Activated gamma-delta T cell treated with anti-CD3 and anti-CD28 coated beads, Interleukin-2, amount 50 U/mL, for 16 hours (primary cell): ENCODE measurements around the gene PBX2.
"Not testable (repeated sequence)": the region's sequence is repeated elsewhere in the genome, so short reads cannot be mapped to it uniquely, and the experiment has no call there.

Experiments used
- DNase-seq: peaks from one replicate; pipeline ENCODE4 v3.0.0-alpha.2; 2020; ENCODE audit warnings: low read depth

Gene PBX2

GRCh38 chr6:32202186-32202585, 12.2 kb upstream of the PBX2 start:
- DNase-seq: no peak

- no peak for DNase-seq
Observed at GRCh38 chr6:32200711-32201475, 10.9 kb upstream of the PBX2 start.

- DNase-seq: no peak
Observed at GRCh38 chr6:32198866-32199265, 8.9 kb upstream of the PBX2 start.

GRCh38 chr6:32198345-32198696, 8.3 kb upstream of the PBX2 start:
- DNase-seq: no peak

GRCh38 chr6:32196682-32197616, 6.9 kb upstream of the PBX2 start:
- no peak for DNase-seq

- no peak for DNase-seq
Observed at GRCh38 chr6:32195902-32196681, 6.1 kb upstream of the PBX2 start.

- DNase-seq: peak; percentile 100
Observed at GRCh38 chr6:32195652-32195901, 5.6 kb upstream of the PBX2 start.

GRCh38 chr6:32194825-32195651, 5.0 kb upstream of the PBX2 start:
- DNase-seq: no peak

GRCh38 chr6:32194388-32194787, 4.4 kb upstream of the PBX2 start:
- DNase-seq: no peak

- not testable (repeated sequence) for DNase-seq
Observed at GRCh38 chr6:32193096-32193495, 3.1 kb upstream of the PBX2 start.

- DNase-seq: no peak
Observed at GRCh38 chr6:32192608-32193039, 2.6 kb upstream of the PBX2 start, which contains the start of gene GPSM3. Gene GPSM3, minus strand, starts transcription at chr6:32192643. Its CDS starts 130 bp downstream, at chr6:32192513.

GRCh38 chr6:32191696-32192607, 1.9 kb upstream of the PBX2 start:
- DNase-seq: no peak

GRCh38 chr6:32190911-32191677, 1.1 kb upstream of the PBX2 start:
- no peak for DNase-seq

GRCh38 chr6:32189742-32190053, 304 bp downstream of the PBX2 start:
- DNase-seq: no peak

- DNase-seq: no peak
Observed at GRCh38 chr6:32189069-32189741, 797 bp downstream of the PBX2 start.

GRCh38 chr6:32188381-32189068, 1.5 kb downstream of the PBX2 start:
- DNase-seq: no peak

- DNase-seq: not testable (repeated sequence)
Observed at GRCh38 chr6:32187725-32188380, 2.1 kb downstream of the PBX2 start.

- DNase-seq: no peak
Observed at GRCh38 chr6:32187009-32187709, 2.8 kb downstream of the PBX2 start.
